ENCODE data around the gene COG8.
"Not testable (repeated sequence)": the region's sequence is repeated elsewhere in the genome, so short reads cannot be mapped to it uniquely, and the experiment has no call there.

COG8 gene

GRCh38 chr16:69318911-69319289, 20.5 kb downstream of the COG8 start:
- DNase-seq (ENCODE audit: low spot score): no peak

DNA sequence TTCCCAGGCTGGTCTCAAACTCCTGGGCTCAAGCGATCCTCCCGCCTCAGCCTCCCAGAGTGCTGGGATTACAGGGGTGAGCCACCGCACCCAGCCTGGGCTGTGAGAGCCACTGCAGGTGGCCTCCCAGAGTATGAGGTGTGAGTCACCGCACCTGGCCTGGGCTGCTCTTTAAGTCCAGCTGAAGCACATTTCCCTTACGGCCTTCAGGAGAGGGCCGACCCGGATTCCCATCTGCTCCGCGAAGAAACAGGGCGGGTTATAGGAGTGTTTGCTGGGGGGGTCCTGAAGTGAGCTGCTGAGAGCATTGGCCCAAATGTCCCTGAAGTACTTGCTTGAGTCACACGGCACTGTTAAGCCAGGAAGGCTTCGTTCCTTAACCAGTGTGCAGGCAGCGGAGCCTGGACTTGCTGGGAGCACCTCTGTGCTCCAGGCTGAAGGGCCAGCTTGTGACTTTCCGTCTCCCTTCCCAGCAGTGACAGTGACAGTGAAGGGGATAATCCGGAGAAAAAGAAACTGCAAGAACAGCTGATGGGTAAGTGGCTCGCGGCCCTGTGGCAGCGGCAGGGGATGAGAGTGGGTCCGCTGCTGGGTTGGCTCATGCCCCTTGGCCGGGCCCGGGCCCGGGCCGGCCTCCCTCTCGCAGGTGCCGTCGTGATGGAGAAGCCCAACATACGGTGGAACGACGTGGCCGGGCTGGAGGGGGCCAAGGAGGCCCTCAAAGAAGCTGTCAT, 21.0 kb downstream of the COG8 start:
- DNase-seq (ENCODE audit: low spot score): no peak

- no peak for DNase-seq (ENCODE audit: low spot score)
Observed at GRCh38 chr16:69316595-69317034, 22.7 kb downstream of the COG8 start.

GRCh38 chr16:69315486-69316311, 23.7 kb downstream of the COG8 start:
- DNase-seq (ENCODE audit: low spot score): no peak

- DNase-seq (ENCODE audit: low spot score): no peak
Observed at GRCh38 chr16:69314534-69314933, 24.8 kb downstream of the COG8 start.

GRCh38 chr16:69313469-69313868, 25.9 kb downstream of the COG8 start:
- DNase-seq (ENCODE audit: low spot score): no peak

DNA sequence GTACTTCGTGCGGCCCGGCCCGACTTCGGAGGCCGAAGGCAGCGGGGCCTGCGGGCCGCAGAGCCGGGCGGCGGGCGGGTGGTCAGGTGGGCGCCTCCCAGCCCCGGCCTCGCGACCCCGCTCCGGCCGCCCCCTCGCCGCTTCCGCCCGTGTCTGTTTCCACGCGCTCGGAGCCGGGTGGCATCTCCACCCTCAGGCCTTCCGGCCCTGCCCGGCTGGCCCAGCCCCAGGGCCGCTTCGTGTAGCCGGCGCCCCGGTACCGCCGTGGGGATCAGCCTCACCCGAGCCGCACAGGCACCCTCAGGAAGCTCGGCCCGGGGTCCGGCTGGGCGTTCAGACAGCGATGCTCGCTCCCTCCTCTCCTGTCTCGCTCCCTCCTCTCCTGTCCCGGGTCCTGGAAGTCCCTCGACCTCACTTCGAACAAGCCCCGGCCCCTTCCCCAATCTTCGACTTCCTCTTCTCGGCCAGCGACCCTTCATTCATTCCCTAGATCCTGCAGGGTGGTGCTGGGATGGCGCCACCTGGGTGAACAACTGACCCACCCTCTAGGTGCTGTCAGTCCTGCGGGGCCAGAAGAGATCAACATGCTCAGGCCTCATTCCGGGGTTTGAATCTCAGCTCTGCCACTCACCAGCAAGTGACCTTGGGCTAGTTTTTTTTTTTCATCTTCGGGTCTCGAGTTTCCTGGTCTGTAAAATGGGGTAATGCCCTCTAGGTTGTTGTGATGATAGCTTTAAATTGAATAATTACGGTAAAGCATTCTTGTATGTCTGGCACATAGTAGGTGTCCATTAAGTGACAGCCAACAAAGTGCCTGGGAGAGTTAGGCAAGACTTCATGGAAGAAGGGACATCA, 27.6 kb downstream of the COG8 start:
- DNase-seq (ENCODE audit: low spot score): peak; percentile 55

- peak; percentile 93 for DNase-seq (ENCODE audit: low spot score)
Observed at GRCh38 chr16:69310653-69311532, 28.5 kb downstream of the COG8 start, which contains the start of gene VPS4A. Gene VPS4A (plus strand): TSS chr16:69311350. CDS start chr16:69311512, 162 bp downstream.

GRCh38 chr16:69309316-69309715, 30.0 kb downstream of the COG8 start:
- no peak for DNase-seq (ENCODE audit: low spot score)

DNA sequence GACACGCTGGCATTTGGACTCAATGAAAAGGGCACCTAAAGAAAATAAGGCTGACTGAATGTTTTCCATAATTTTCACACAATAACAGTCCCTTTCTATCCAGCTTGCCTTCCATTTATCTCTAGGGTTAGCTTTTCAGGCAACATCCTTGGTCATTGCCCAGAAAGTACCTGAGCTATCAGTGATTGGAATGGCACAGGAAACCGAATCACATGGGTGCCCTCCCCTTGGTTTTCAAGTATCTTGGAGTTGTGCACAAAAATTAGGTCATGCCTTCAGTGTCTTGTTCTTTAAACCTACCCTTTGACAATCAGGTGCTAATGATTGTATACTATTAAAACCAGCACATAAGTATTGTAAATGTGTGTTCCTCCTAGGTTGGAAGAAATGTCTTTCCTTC, 31.5 kb downstream of the COG8 start:
- no peak for DNase-seq (ENCODE audit: low spot score)

DNA sequence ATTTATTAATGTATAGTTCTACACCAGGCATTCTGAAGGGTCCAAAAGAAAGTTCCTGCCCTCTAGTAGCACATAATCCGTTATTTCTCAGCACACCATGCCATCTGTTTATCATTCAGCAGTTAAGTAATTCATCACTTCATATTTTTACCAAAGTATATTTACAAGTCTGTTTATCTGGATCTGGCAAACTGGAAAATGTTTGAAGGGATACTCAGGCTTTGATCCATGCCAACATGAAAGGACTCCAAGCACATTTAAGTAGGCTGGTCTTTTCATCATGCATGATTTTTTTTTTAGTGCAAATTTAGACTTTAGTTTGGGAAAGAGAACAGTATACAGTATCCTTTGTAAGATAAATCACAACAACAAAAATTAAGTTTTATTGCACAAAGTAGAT, 32.3 kb downstream of the COG8 start:
- DNase-seq (ENCODE audit: low spot score): no peak

DNA sequence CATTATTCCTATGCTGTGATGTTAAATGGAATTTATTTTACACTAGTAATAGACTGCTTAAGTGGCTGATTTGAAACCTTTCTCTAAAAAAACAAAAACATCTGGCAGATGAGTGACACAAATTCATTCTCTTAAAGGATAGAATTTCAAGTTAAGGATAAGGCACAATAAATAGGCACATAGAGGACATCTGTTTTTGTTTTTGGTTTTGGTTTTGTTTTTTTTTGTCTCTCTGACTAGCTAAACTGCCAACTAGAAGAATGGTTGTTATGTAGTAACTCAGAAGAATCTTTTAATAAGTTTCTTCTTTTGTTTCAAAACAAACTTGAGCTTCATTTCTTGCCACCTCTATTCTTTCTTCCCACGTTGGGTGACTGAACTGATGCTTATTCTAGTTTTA, 33.3 kb downstream of the COG8 start:
- no peak for DNase-seq (ENCODE audit: low spot score)

DNA sequence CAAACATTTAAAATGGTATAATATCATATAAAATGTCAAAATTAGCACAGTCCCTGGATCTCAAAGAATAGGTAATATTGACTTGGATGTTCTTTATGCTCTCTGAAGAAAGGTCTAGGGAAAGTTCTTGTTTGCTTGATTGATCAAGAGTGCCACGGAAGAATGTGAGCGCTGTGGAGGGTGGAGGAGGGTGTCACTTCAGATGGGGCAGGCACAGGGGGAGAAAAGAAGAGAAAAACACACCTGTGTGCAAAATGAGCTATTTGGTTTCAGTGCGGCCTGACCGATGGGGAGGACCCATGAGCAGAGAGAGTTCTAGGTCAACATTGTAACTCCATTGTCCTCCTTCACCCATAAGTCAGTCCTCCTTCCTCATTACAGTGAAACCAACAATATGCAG, 37.1 kb downstream of the COG8 start:
- no peak for DNase-seq (ENCODE audit: low spot score)

- DNase-seq (ENCODE audit: low spot score): no peak
Observed at GRCh38 chr16:69301861-69302260, 37.5 kb downstream of the COG8 start.

DNA sequence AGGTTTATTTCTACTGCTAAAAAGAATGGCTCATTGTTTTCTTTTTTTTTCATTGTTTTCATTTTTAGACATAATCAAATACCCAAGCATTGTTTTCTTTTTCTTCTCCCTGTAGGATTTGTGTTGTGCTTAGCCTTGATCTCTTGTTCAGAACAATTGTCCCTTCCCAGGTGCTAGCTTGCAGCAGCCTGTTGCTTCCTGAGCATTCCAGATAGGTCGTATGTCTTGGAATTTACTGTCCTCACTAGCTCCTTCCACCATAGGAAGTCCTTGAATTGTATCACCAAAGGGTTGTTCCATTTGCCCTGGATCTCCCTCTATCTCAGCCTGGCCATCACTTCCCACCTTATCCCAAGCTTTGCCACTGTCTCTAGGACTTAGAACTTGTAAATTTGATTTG, 38.2 kb downstream of the COG8 start:
- DNase-seq (ENCODE audit: low spot score): no peak

GRCh38 chr16:69298261-69298660, 41.1 kb downstream of the COG8 start:
- no peak for DNase-seq (ENCODE audit: low spot score)

- DNase-seq (ENCODE audit: low spot score): not testable (repeated sequence)
Observed at GRCh38 chr16:69296771-69297170, 42.6 kb downstream of the COG8 start.

GRCh38 chr16:69294051-69294450, 45.3 kb downstream of the COG8 start:
- DNase-seq (ENCODE audit: low spot score): no peak

DNA sequence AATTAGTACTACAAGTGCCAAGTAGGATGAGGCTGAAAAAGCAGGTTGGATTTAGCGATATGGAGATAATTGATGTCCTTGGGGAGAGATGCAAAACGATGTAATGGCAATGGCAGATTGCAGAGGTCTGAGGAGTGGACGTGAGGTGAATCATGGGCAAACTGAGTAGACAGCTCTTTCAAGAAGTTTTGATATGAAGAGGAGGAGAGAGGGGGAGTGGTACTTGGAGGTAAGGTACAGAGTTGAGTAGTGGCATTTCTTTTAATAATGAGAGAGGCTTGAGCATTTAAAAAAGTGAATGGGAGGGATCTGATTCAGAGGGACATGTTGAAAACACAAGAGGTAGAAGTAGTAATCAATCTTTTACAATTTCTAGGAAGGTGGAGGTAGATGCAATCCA, 46.0 kb downstream of the COG8 start:
- DNase-seq (ENCODE audit: low spot score): no peak

DNA sequence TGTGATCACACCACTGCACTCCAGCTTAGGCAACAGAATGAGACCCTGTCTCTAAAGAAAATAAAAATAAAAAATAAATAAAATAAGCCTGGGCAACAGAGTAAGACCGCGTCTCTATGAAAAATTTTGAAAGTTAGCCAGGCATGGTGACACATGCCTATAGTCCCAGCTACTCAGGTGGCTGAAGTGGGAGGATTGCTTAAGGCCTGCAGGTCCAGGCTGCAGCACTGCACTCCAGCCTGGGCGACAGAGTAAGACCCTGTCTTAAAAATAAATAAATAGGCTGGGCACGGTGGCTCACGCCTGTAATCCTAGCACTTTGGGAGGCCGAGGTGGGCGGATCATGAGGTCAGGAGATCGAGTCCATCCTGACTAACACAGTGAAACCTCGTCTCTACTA, 47.7 kb downstream of the COG8 start:
- DNase-seq (ENCODE audit: low spot score): not testable (repeated sequence)

DNA sequence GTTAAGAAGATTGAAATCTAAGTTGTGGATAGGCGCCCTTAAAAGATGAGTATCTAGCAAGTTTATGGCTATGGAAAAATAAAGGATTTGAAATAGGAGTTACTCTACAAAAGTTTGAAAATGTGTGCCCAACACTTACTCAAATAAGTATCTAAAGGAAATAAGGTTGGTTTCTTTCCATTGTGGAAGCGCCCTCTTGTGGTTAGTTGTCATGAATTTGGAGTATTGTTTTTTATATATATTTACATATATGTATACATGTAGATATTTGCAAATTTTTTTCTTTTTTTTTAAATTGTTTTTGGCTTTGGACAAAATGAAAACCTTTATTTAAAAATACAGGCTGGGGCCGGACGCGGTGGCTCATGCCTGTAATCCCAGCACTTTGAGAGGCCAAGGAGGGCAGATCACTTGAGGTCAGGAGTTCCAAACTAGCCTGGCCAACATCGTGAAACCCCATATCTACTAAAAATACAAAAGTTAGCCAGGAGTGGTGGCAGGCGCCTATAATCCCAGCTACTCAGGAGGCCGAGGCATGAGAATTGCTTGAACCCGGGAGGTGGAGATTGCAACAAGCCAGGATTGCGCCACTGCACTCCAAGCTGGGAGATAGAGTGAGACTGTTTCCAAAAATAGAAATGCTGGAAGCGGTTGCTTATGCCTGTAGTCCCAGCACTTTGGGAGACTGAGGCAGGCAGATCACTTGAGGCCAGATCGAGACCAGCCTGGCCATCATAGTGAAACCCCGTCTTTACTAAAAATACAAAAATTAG, 52.2 kb downstream of the COG8 start:
- peak; percentile 49 for DNase-seq (ENCODE audit: low spot score)
